Measurements from ENCODE around the gene OR52H1.

OR52H1 gene

GRCh38 chr11:5531053-5531831 is 17.1 kb downstream of the OR52H1 start:
- no peak for DNase-seq

- DNase-seq: no peak
Observed at GRCh38 chr11:5528495-5528894, 19.8 kb downstream of the OR52H1 start.

- DNase-seq: no peak
Observed at GRCh38 chr11:5527716-5528115, 20.6 kb downstream of the OR52H1 start.

DNA sequence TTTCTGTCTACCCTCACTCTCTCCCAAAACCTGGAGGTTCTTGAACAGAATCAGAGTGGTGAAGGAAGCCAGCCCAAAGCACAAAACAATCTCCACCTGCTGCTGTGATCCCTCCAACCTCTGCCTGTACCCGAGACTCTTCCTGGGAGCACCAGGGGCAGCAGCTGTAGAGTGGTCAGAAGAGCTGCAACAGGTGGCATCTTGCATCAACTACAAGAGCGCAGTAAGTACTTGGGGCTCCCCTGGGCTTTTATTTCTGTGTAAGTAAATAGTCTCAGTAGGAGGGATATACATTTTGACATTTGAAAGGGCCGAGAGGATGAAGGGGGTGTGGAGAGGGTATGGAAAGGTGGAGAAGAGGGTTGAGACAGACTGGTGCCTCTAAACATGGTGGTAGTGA is 23.6 kb downstream of the OR52H1 start:
- DNase-seq: no peak

DNA sequence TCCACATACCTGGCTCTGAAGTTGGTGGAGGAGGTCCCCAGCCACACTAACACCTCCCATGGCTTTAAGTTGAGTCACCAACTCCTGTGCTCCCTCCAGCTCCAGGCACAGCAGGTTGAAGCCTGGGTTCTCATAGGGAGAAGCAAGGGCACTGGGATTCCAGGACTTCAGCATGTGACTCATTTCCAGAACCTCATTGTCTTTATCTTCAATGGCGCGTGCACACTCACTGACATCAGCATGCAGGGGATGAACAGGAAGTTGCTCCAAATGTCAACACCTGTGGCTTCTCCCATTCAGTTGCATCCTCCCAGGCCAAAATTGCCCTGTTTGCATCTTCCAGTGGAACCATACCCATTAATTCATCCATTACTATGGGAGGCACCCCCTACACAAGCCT is 26.0 kb downstream of the OR52H1 start:
- DNase-seq: no peak

DNA sequence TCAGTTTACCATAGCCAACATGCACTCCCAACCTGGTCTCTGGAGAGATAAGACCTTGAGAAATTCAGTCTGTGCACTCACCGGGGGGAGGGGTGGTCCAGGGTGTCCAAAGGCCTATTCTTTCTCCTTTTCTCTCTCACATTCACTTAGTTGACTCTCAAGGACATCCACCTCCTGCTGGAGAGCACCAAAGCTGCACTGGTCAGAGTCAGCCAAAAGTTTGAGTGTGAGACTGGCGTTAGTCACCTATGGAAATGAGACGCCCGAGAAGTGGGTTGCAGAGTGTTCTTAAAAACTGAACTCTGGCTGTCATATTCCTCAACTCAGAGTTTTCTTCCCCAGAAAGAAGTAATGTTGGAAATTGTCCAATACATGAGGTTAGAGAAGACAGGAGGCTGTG is 26.8 kb downstream of the OR52H1 start:
- no peak for DNase-seq

GRCh38 chr11:5516599-5516998 is 31.7 kb downstream of the OR52H1 start, which contains the start of gene UBQLNL:
Gene UBQLNL, minus strand, starts transcription at chr11:5516699. Its CDS starts 258 bp downstream, at chr11:5516441.
- no peak for DNase-seq

DNA sequence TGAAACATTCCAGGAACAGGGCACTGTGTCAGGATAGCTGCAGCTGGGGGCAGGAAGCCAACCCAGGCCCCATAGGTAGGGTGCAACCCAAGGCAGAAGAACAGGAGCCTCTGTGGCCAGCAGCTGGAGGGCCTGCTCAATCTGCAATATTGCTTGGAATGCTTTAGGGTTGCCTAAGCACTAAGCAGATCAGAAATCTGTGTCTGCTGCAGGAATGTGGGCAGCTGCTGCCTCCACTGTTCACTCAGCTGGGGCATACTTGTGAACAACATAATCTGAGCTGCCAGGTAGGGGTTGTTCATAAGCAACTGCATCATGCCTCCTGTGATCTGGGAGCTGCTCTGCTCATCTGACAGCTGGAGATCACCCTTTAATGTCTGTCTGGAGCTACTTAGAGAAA is 33.5 kb downstream of the OR52H1 start:
- DNase-seq: no peak

GRCh38 chr11:5509803-5510202 is 38.5 kb downstream of the OR52H1 start, which contains the start of gene UBQLN3:
Gene UBQLN3, minus strand, starts transcription at chr11:5509957. Its CDS starts 399 bp downstream, at chr11:5509558.
- DNase-seq: no peak

DNA sequence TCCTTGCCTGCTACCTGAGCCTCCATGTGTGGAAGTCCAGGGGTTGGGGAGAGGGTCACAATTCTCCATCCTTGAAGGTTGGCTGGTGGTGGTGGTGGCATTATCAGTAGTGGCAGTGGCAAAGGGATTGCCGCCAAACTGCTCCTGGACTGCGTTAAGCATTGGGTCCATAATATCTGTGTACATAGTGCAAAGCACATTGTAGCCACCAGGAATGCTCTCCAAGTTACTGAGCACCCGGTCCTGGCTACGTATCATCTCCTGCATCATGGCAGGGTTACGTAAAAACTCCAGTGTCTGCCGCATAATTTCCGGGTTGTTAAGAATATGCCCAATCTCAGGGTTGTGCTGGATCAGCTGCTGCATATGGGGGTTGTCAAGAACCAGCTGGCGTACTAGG is 39.7 kb downstream of the OR52H1 start:
- DNase-seq: no peak

GRCh38 chr11:5507933-5508305 is 40.4 kb downstream of the OR52H1 start:
- no peak for DNase-seq

GRCh38 chr11:5507177-5507932 is 41.0 kb downstream of the OR52H1 start:
- DNase-seq: no peak

- no peak for DNase-seq
Observed at GRCh38 chr11:5505363-5506048, 42.8 kb downstream of the OR52H1 start.

DNA sequence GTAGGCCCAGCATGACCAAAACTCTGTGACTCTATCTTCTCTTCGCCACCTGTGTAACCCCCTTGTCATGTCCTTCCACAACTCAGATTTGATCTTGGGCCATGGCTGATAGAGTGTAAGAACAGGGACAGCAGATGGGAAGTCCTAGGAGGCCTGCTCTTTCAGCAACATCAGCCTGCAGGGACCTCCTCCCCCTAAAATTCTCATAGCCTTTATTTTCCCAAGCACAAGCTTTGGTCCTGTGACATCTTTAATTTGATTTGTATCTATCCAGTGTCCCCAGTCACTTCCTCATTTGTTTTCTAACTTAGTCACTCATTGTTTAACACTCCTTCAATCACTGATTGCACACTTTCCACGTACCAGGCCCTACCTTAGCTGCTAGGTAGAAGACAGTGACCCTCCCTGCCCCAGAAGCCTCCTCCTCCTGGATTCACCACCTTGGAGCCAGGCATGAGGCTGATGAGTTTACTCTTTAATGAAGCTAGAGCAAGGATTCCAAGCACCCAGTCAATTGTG is 43.9 kb downstream of the OR52H1 start:
- DNase-seq: no peak

GRCh38 chr11:5500393-5500801 is 47.9 kb downstream of the OR52H1 start:
- no peak for DNase-seq

- DNase-seq: no peak
Observed at GRCh38 chr11:5499671-5500070, 48.7 kb downstream of the OR52H1 start.
